ENCODE results near the gene TLCD3A. TPM values are rescaled to one million over a fixed set of nuclear protein-coding genes. Genes with fewer than 3 reads are reported as not detected.

Gene TLCD3A
- total and polyA plus RNA-seq, 2 donors (not counting 1 experiment from before 2014, with no cell fraction given) = 2.0 to 2.4 TPM

DNA sequence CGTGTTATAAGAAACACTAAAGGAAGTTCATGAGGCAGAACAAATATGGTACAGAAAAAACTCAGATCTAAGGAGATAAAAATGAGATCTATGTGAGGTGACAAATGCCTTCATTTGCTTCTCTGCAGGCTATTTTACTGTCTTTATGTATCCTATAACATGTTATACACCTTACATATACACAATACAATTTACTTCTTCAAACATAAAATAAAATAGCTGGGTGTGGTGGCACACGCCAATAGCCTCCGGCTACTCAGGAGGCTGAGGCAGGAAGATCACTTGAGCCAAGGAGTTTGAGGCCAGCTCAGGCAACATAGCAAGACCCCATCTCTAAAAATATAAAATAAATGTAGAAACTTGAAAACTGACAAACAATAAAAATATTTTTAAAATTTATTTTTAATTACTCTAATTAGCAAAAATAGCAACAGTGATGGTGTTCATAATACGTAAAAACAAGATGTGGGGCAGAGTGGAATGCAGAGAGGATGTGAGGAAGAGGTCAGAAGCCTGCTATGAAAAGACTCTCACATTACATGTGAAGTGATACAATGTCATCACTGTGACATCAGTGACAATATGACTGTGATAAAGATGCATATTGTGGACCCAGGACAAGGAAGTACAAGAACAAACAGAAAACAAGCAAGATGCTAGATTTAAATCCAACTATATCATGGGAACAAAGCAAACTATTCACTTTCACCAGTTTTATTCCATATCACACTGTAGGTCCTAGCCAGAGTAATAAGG lies 48.7 kb upstream of the TLCD3A start:
- Histone ChIP-seq H3K36me3 (replicated peaks in 1 of 2; ENCODE audit: control extremely low read depth in 1 of 2, control insufficient read depth in 1 of 2, extremely low read depth in 1 of 2, insufficient read depth in 2 of 2, low read length in 1 of 2) (peaks cover 4 to 28% of the 10 kb centered on the region in 2 experiments), H3K79me2 (ENCODE audit: control insufficient read depth, insufficient read depth, low read length) (peaks cover 4% of the 10 kb centered on the region), H3K9ac (ENCODE audit: low read length) (no peak overlapping the region), H3K9me3 (ENCODE audit: control extremely low read depth in 1 of 3, control insufficient read depth in 2 of 3, insufficient read depth in 1 of 3, low read length in 2 of 3) (no peaks in the 10 kb centered on the region), H3K4me2 (replicated peaks; ENCODE audit: low read depth, low read length, poor library complexity, severe bottlenecking) (no peak overlapping the region), H3K27ac (ENCODE audit: low read length in 2 of 2) (no peak overlapping the region), H3K4me1 (ENCODE audit: control insufficient read depth in 2 of 2, insufficient read depth in 2 of 2, low read length in 2 of 2) (peaks cover 0 to 6% of the 10 kb centered on the region in 2 donors), H4K20me1 (ENCODE audit: control insufficient read depth, insufficient read depth, low read length, poor library complexity, severe bottlenecking) (no peaks in the 10 kb centered on the region), H2AFZ (ENCODE audit: insufficient read depth, low read depth, low read length, poor library complexity, severe bottlenecking) (no peak overlapping the region), H3K4me3 (ENCODE audit: control extremely low read depth in 1 of 5, extremely low read depth in 1 of 5, insufficient read depth in 1 of 5, low read depth in 2 of 5, low read length in 4 of 5) (no peak overlapping the region), H3K27me3 (replicated peaks in 1 of 4; ENCODE audit: control extremely low read depth in 1 of 4, control insufficient read depth in 3 of 4, insufficient read depth in 4 of 4, low read length in 3 of 4) (no peaks in the 10 kb centered on the region)
- Mint-ChIP-seq H3K4me3 (no peak overlapping the region), H3K9me3 (ENCODE audit: insufficient read depth) (no peaks in the 10 kb centered on the region), H3K4me1 (peaks cover 13% of the 10 kb centered on the region), H3K27me3 (no peaks in the 10 kb centered on the region), H3K27ac (no peak overlapping the region)
- CTCF ChIA-PET = interaction anchor here (1.2 kb wide), 1 partner anchor 16 kb away, joined by 4 read pairs; no protein-coding TSS in a partner anchor
- intact Hi-C loops (cut with micrococcal nuclease) = no loop called here
- DNase-seq (no peak), ATAC-seq (ENCODE audit: low read depth) (no peak)
- POLR2A ChIA-PET = no interaction called here
- WGBS (ENCODE audit: insufficient coverage) = 80% methylated on average over 1 of the region's 4 CpGs
- TF ChIP-seq, protein P1, sequence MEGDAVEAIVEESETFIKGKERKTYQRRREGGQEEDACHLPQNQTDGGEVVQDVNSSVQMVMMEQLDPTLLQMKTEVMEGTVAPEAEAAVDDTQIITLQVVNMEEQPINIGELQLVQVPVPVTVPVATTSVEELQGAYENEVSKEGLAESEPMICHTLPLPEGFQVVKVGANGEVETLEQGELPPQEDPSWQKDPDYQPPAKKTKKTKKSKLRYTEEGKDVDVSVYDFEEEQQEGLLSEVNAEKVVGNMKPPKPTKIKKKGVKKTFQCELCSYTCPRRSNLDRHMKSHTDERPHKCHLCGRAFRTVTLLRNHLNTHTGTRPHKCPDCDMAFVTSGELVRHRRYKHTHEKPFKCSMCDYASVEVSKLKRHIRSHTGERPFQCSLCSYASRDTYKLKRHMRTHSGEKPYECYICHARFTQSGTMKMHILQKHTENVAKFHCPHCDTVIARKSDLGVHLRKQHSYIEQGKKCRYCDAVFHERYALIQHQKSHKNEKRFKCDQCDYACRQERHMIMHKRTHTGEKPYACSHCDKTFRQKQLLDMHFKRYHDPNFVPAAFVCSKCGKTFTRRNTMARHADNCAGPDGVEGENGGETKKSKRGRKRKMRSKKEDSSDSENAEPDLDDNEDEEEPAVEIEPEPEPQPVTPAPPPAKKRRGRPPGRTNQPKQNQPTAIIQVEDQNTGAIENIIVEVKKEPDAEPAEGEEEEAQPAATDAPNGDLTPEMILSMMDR (IDR thresholded peaks at IDR 0.05) = no peak
- TF ChIP-seq EZH2 (IDR thresholded peaks at IDR 0.05; ENCODE audit: borderline replicate concordance, insufficient read depth, low read depth, low read length, poor library complexity, severe bottlenecking) = no peak

DNA sequence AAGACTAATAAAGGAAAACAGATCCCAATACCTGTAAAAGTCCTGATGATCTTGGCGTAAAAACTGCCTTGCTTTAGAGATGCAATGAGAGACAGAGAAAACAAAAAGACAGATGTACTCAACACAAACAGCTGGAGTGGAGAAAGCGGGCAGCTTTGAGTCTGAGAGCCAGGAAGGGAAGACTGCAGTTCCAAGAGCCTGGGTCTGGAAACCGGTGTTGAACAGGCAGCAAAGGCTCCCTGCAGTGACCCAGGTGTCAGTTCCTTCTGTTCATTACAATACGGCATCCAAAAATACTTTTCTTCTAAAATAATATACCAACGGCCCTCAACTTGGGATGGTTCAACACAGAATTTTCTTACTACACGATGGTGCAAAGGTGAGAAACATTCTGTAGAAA lies 47.4 kb upstream of the TLCD3A start:
- Histone ChIP-seq H4K20me1 (ENCODE audit: control insufficient read depth, insufficient read depth, low read length, poor library complexity, severe bottlenecking) (no peaks in the 10 kb centered on the region), H3K27me3 (replicated peaks in 1 of 4; ENCODE audit: control extremely low read depth in 1 of 4, control insufficient read depth in 3 of 4, insufficient read depth in 4 of 4, low read length in 3 of 4) (no peaks in the 10 kb centered on the region), H3K9me3 (ENCODE audit: control extremely low read depth in 1 of 3, control insufficient read depth in 2 of 3, insufficient read depth in 1 of 3, low read length in 2 of 3) (no peaks in the 10 kb centered on the region), H3K27ac (ENCODE audit: low read length in 2 of 2) (no peak overlapping the region), H3K4me3 (ENCODE audit: control extremely low read depth in 1 of 5, extremely low read depth in 1 of 5, insufficient read depth in 1 of 5, low read depth in 2 of 5, low read length in 4 of 5) (no peak overlapping the region), H3K4me1 (ENCODE audit: control insufficient read depth in 2 of 2, insufficient read depth in 2 of 2, low read length in 2 of 2) (peaks cover 0 to 6% of the 10 kb centered on the region in 2 donors), H2AFZ (ENCODE audit: insufficient read depth, low read depth, low read length, poor library complexity, severe bottlenecking) (no peak overlapping the region), H3K79me2 (ENCODE audit: control insufficient read depth, insufficient read depth, low read length) (peaks cover 4% of the 10 kb centered on the region), H3K9ac (ENCODE audit: low read length) (no peak overlapping the region), H3K4me2 (replicated peaks; ENCODE audit: low read depth, low read length, poor library complexity, severe bottlenecking) (no peak overlapping the region), H3K36me3 (replicated peaks in 1 of 2; ENCODE audit: control extremely low read depth in 1 of 2, control insufficient read depth in 1 of 2, extremely low read depth in 1 of 2, insufficient read depth in 2 of 2, low read length in 1 of 2) (peaks cover 4 to 36% of the 10 kb centered on the region in 2 experiments)
- no peak overlapping the region for H3K4me3 Mint-ChIP-seq
- no peaks in the 10 kb centered on the region for H3K9me3 Mint-ChIP-seq (ENCODE audit: insufficient read depth)
- ATAC-seq (ENCODE audit: low read depth) = no peak
- ChIA-PET POLR2A (no interaction called here), CTCF (interaction anchor here (1.5 kb wide), 1 partner anchor 15 kb away, joined by 11 read pairs; no protein-coding TSS in a partner anchor)
- no peak overlapping the region for H3K27ac Mint-ChIP-seq
- intact Hi-C loops (cut with micrococcal nuclease) = no loop called here
- DNase-seq = no peak
- WGBS (ENCODE audit: insufficient coverage) = 98% methylated on average over 6 of the region's 6 CpGs
- TF ChIP-seq, protein P1 (IDR thresholded peaks at IDR 0.05) = no peak
- no peak for TF ChIP-seq EZH2 (IDR thresholded peaks at IDR 0.05; ENCODE audit: borderline replicate concordance, insufficient read depth, low read depth, low read length, poor library complexity, severe bottlenecking)
- H3K27me3 Mint-ChIP-seq = no peaks in the 10 kb centered on the region
- H3K4me1 Mint-ChIP-seq = peaks cover 13% of the 10 kb centered on the region

All from B cell (primary cell).